ENCODE results near the gene CD34.

GRCh38 chr1:207849646-207850045 is 61.3 kb downstream of the CD34 start:
- TF ChIP-seq CTCF (conservative IDR thresholded peaks at IDR 0.05; ENCODE audit: low read length) (no peak), EZH2phosphoT487 (IDR thresholded peaks at IDR 0.05; ENCODE audit: borderline replicate concordance, low read depth, low read length) (no peak)
